ENCODE results near the gene TSPAN10.
"Not testable (repeated sequence)": the region's sequence is repeated elsewhere in the genome, so short reads cannot be mapped to it uniquely, and the experiment has no call there.

The TSPAN10 gene

GRCh38 chr17:81667754-81668153 is 30.8 kb downstream of the TSPAN10 start:
- TF ChIP-seq, protein P1, sequence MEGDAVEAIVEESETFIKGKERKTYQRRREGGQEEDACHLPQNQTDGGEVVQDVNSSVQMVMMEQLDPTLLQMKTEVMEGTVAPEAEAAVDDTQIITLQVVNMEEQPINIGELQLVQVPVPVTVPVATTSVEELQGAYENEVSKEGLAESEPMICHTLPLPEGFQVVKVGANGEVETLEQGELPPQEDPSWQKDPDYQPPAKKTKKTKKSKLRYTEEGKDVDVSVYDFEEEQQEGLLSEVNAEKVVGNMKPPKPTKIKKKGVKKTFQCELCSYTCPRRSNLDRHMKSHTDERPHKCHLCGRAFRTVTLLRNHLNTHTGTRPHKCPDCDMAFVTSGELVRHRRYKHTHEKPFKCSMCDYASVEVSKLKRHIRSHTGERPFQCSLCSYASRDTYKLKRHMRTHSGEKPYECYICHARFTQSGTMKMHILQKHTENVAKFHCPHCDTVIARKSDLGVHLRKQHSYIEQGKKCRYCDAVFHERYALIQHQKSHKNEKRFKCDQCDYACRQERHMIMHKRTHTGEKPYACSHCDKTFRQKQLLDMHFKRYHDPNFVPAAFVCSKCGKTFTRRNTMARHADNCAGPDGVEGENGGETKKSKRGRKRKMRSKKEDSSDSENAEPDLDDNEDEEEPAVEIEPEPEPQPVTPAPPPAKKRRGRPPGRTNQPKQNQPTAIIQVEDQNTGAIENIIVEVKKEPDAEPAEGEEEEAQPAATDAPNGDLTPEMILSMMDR (IDR thresholded peaks at IDR 0.05; ENCODE audit: borderline replicate concordance, control extremely low read depth, extremely low read depth, insufficient read depth, missing control alignments), result no peak
- DNase-seq (ENCODE audit: low spot score), result no peak
- in situ Hi-C loops (cut with MboI; ENCODE audit: low sequenced_read_pairs, unreplicated experiment), result no loop called here

DNA sequence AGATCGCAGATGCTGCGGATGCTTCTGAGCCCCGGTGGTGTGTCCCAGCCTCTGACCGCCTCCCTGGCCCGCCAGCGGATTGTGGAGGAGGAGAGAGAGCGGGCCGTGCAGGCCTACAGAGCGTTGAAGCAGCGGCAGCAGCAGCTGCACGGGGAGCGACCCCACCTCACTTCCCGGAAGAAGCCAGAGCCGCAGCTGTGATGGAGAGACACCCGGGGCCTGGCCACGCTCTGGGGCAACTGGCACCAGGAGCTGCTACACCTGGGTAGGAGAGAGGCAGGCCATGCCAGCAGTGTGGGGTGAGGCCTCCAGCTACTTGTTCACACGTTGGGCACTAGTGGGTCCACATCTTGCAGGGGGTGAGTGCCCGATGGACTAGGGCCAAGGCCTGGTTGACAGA is 35.5 kb downstream of the TSPAN10 start:
- TF ChIP-seq, protein P1 (IDR thresholded peaks at IDR 0.05; ENCODE audit: borderline replicate concordance, control extremely low read depth, extremely low read depth, insufficient read depth, missing control alignments), result no peak
- in situ Hi-C loops (cut with MboI; ENCODE audit: low sequenced_read_pairs, unreplicated experiment), result no loop called here
- DNase-seq (ENCODE audit: low spot score), result no peak

DNA sequence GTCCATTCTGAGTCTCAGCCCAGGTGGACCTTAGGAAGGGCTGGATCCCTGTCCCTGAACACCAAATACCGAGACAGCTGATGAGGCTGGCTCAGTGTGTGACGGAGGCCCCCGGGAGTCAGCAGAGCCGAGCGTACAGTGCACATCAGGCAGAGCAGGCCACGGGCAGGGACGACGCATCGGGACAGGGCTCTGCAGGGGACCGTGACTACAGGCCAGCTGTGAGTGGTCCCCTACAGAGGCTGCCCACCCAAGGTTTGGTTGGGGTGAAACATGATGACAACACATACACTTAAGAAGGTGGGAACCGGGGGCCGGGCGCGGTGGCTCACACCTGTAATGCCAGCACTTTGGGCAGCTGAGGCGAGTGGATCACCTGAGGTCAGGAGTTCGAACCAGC is 36.0 kb downstream of the TSPAN10 start:
- in situ Hi-C loops (cut with MboI; ENCODE audit: low sequenced_read_pairs, unreplicated experiment), result no loop called here
- DNase-seq (ENCODE audit: low spot score), result no peak
- TF ChIP-seq, protein P1 (IDR thresholded peaks at IDR 0.05; ENCODE audit: borderline replicate concordance, control extremely low read depth, extremely low read depth, insufficient read depth, missing control alignments), result no peak

- in situ Hi-C loops (cut with MboI; ENCODE audit: low sequenced_read_pairs, unreplicated experiment), result no loop called here
- TF ChIP-seq, protein P1 (IDR thresholded peaks at IDR 0.05; ENCODE audit: borderline replicate concordance, control extremely low read depth, extremely low read depth, insufficient read depth, missing control alignments), result no peak
- DNase-seq (ENCODE audit: low spot score), result no peak
Observed at GRCh38 chr17:81673561-81674258, 36.7 kb downstream of the TSPAN10 start.

DNA sequence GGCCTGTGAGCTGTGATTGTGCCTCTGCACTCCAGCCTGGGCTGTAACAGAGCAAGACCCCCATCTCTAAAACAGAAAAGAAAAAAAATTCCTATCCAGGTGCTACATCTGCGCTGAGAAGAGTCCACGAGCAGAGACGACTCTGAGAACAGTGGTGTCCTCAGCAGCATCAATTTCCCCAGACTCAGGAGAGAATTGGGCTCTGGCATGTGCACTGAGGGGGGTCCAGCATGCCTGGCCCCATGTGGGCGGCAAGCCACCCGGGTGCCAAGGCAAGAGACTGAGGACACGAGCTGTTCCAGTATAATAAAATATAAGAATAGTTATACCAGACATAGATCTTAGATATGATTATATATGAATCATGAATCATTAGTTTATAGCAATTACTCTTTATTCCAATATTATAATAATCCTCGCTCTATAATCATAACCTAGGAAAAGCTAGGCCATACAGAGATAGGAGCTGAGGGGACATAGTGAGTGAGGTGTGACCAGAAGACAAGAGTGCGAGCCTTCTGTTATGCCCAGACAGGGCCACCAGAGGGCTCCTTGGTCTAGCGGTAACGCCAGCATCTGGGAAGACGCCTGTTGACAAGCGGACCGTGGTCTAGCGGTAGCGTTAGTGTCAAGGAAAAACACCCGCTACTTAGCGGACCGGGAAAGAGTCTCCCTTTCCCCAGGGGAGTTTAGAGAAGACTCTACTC is 38.7 kb downstream of the TSPAN10 start:
- TF ChIP-seq, protein P1 (IDR thresholded peaks at IDR 0.05; ENCODE audit: borderline replicate concordance, control extremely low read depth, extremely low read depth, insufficient read depth, missing control alignments), result peak; percentile 34
- in situ Hi-C loops (cut with MboI; ENCODE audit: low sequenced_read_pairs, unreplicated experiment); DNase-seq (ENCODE audit: low spot score): not testable (repeated sequence)

GRCh38 chr17:81676906-81677305 is 39.9 kb downstream of the TSPAN10 start:
- in situ Hi-C loops (cut with MboI; ENCODE audit: low sequenced_read_pairs, unreplicated experiment), result no loop called here
- TF ChIP-seq, protein P1 (IDR thresholded peaks at IDR 0.05; ENCODE audit: borderline replicate concordance, control extremely low read depth, extremely low read depth, insufficient read depth, missing control alignments), result no peak
- DNase-seq (ENCODE audit: low spot score), result no peak

Data from GM13976 (cell line).